ENCODE measurements around the gene HCN3. TPM values are rescaled to one million over a fixed set of nuclear protein-coding genes. Genes with fewer than 3 reads are reported as not detected.

HCN3 gene
- total and polyA plus RNA-seq, 2 of the 13 experiments (the other 11 are each of a cell fraction or from before 2014, with no cell fraction given), result 2.4 to 10.2 TPM

- 0 out of 2 replicates have a peak, but pooled peaks have one; percentile 27 for TF ChIP-seq LRRFIP1 (CRISPR knock-in tag; conservative IDR thresholded peaks at IDR 0.05)
- peak; percentile 93 for TF ChIP-seq GABPB1 (CRISPR knock-in tag; IDR thresholded peaks at IDR 0.05)
- peak; percentile 84 for TF ChIP-seq SIN3A (IDR thresholded peaks at IDR 0.05; ENCODE audit: borderline replicate concordance, low read depth, low read length)
- TF ChIP-seq ZNF674 (CRISPR knock-in tag; IDR thresholded peaks at IDR 0.05; ENCODE audit: low read depth), result no peak
- TF ChIP-seq ZNF790 (CRISPR knock-in tag; IDR thresholded peaks at IDR 0.05; ENCODE audit: borderline replicate concordance), result no peak
- TF ChIP-seq KLF9 (CRISPR knock-in tag; IDR thresholded peaks at IDR 0.05; ENCODE audit: low read depth), result peak; percentile 25; the same call in 1 of the 2 replicates
- peak in 1 of 2 experiments; percentile 68; a peak in 2 of 4 replicates for TF ChIP-seq ATF4 (CRISPR knock-in tag; IDR thresholded peaks at IDR 0.05)
- TF ChIP-seq ARID3A (IDR thresholded peaks at IDR 0.05; ENCODE audit: low read depth, low read length), result no peak
- TF ChIP-seq NAIF1 (CRISPR knock-in tag; IDR thresholded peaks at IDR 0.05; ENCODE audit: borderline replicate concordance), result 0 out of 2 replicates have a peak, but pooled peaks have one; percentile 59
- TF ChIP-seq ZNF746 (CRISPR knock-in tag; IDR thresholded peaks at IDR 0.05), result peak; percentile 61; the same call in 1 of the 2 replicates
- 0 out of 2 replicates have a peak, but pooled peaks have one; percentile 52 for TF ChIP-seq KLF11 (CRISPR knock-in tag; IDR thresholded peaks at IDR 0.05)
- peak; percentile 85; the same call in 1 of the 2 replicates for TF ChIP-seq TSC22D2 (CRISPR knock-in tag; IDR thresholded peaks at IDR 0.05; ENCODE audit: borderline replicate concordance)
- peak; percentile 25; the same call in 1 of the 2 replicates for TF ChIP-seq CTCF (CRISPR knock-in tag; IDR thresholded peaks at IDR 0.05)
- TF ChIP-seq GPN1 (CRISPR knock-in tag; IDR thresholded peaks at IDR 0.05; ENCODE audit: borderline replicate concordance), result no peak; the same call in 1 of the 2 replicates
- no peak for TF ChIP-seq ZFYVE20 (CRISPR knock-in tag; IDR thresholded peaks at IDR 0.05; ENCODE audit: borderline replicate concordance, low read depth)
- no peak for TF ChIP-seq ZBTB39 (CRISPR knock-in tag; IDR thresholded peaks at IDR 0.05)
- TF ChIP-seq SP5 (CRISPR knock-in tag; IDR thresholded peaks at IDR 0.05; ENCODE audit: borderline replicate concordance, low read depth), result no peak
- TF ChIP-seq ZFY (CRISPR knock-in tag; IDR thresholded peaks at IDR 0.05), result peak; percentile 92
- TF ChIP-seq MYC (CRISPR knock-in tag; IDR thresholded peaks at IDR 0.05; ENCODE audit: borderline replicate concordance), result peak; percentile 81
These were observed 15.2 kb upstream of the HCN3 start, which contains the start of gene SCAMP3 (continued) for GRCh38 chr1:155261852-155262673.
